Measurements from ENCODE around the gene ORM2.

GRCh38 chr9:114343471-114344187, 14.0 kb downstream of the ORM2 start:
- TF ChIP-seq CTCF (conservative IDR thresholded peaks at IDR 0.05 in 1 of 2, IDR thresholded peaks at IDR 0.05 in 1 of 2; ENCODE audit: extremely low read depth in 1 of 2, insufficient read depth in 1 of 2, low read depth in 1 of 2, low read length in 2 of 2) (no peak), EZH2 (IDR thresholded peaks at IDR 0.05; ENCODE audit: borderline replicate concordance, low read length) (no peak)

All from mammary epithelial cell (primary cell).